ENCODE measurements around the gene AQP2. TPM values are rescaled to one million over a fixed set of nuclear protein-coding genes. Genes with fewer than 3 reads are reported as not detected.

Gene AQP2
- total RNA-seq, 4 donors from 2014 or later, result not detected

DNA sequence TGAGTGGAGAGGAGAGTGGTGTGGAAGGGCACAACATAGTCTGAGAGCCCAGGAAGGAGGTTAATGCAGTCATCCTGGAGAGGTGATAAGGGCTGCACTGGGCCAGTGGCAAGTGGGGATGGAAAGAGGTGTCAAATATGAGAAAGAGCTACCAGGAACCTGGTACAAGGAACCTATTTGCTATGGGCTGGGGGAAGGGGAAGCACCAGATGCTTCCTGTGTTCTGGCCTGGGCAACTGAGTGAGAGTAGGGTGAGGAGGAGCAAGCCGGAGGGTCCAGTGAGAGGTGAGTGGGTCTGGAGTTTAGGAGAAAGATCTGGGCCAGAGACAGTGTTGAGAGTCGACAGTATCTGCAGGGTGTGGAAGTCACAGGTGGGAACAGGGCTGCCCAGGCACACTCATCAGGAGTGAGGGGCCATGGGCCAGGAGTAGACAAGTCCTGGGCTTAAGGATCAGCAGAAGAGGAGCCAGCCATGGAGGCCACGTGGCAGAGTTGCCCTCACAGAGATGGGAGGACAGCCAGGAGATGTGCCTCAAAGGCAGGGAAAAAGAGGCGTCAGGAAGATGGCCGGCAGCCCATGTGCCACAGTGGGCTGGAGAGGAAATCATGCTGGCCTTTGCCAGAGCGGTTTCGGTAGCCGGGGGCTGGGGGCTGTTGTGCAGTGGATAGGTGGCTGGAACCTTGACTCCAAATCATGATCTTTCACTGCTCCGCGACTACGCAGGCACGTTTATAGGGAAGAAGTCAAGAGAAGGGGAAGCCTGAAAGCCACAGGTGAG lies 19.3 kb downstream of the AQP2 start:
- Histone ChIP-seq H3K27ac (no peak overlapping the region), H3K4me3 (no peak overlapping the region), H3K9me3 (no peaks in the 10 kb centered on the region), H3K4me1 (peaks cover 0 to 15% (median 2%) of the 10 kb centered on the region in 4 donors), H3K36me3 (no peaks in the 10 kb centered on the region), H3K27me3 (no peaks in the 10 kb centered on the region)
- peak in 1 of 3 donors; percentile 39 for DNase-seq
- TF ChIP-seq POLR2A (IDR thresholded peaks at IDR 0.05), result no peak
- TF ChIP-seq, protein P1, sequence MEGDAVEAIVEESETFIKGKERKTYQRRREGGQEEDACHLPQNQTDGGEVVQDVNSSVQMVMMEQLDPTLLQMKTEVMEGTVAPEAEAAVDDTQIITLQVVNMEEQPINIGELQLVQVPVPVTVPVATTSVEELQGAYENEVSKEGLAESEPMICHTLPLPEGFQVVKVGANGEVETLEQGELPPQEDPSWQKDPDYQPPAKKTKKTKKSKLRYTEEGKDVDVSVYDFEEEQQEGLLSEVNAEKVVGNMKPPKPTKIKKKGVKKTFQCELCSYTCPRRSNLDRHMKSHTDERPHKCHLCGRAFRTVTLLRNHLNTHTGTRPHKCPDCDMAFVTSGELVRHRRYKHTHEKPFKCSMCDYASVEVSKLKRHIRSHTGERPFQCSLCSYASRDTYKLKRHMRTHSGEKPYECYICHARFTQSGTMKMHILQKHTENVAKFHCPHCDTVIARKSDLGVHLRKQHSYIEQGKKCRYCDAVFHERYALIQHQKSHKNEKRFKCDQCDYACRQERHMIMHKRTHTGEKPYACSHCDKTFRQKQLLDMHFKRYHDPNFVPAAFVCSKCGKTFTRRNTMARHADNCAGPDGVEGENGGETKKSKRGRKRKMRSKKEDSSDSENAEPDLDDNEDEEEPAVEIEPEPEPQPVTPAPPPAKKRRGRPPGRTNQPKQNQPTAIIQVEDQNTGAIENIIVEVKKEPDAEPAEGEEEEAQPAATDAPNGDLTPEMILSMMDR (IDR thresholded peaks at IDR 0.05), result no peak

DNA sequence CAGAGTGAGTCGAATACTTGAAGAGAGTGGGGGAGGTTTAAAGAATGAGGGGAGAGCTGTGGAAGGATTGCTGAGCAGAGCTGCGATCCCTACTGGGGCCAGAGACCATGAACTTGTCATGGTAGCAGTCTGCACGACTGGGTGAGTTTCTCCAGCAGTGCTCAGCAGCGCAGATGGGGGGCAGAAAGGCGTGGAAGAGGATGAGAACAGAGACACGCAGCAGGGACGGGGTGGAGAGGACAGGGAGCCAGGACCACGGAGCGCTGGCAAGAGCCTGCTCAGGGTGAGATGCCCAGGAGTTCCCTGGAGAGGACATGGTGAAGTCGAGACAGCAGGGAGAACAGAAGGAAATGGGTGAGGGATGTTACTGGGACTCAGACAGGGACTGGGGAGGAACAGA lies 20.1 kb downstream of the AQP2 start:
- Histone ChIP-seq H3K27ac (no peak overlapping the region), H3K4me3 (no peak overlapping the region), H3K9me3 (no peaks in the 10 kb centered on the region), H3K36me3 (no peaks in the 10 kb centered on the region), H3K27me3 (no peaks in the 10 kb centered on the region), H3K4me1 (peaks cover 0 to 23% (median 2%) of the 10 kb centered on the region in 4 donors)
- DNase-seq, result no peak
- TF ChIP-seq, protein P1 (IDR thresholded peaks at IDR 0.05), result no peak
- no peak for TF ChIP-seq POLR2A (IDR thresholded peaks at IDR 0.05)

DNA sequence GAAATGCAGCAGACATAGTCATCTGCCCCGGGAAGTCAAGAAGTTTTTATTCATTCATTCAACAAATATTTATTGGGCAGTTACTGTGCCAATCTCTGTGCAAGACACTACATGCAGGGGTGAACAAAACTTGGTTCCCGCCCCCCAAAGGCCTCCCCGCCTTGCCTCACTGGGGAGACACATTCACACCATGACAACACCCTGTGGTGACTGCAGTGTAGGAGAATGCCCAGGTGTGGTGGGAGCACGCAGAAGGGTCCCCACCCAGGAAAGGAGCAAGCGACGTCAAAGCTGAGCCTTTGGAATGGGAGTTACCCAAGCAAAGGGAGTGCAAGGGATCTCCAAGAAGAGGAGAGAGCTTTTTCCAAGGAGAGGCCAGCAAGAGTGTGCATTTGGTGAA lies 20.6 kb downstream of the AQP2 start:
- DNase-seq, result no peak

DNA sequence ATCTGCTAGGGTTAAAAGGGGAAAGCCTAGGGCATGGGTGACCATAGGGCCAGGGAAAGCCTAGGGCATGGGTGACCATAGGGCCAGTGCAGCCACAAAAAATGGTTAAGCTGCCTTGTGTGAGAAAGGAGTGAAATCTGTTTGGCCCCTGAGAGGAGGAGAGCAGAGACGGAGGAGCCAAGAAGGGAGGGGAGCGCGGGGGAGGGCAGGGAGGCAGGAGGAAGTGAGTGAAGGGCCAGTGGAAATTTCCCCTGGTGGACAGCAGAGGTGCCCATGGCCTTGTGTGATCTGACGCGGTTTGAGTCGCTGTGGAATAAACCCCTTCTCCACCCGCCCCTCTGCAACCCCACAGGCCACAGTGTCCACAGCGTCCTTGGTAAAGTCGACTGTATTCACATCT lies 21.6 kb downstream of the AQP2 start:
- no peak for DNase-seq
- no peaks in the 10 kb centered on the region for H3K27me3 ChIP-seq
- peaks cover 0 to 21% (median 1%) of the 10 kb centered on the region in 4 donors for H3K4me1 ChIP-seq
- no peak overlapping the region for H3K27ac ChIP-seq
- H3K9me3 ChIP-seq, result no peaks in the 10 kb centered on the region
- no peak overlapping the region for H3K4me3 ChIP-seq
- no peak for TF ChIP-seq POLR2A (IDR thresholded peaks at IDR 0.05)
- TF ChIP-seq, protein P1 (IDR thresholded peaks at IDR 0.05), result no peak
- H3K36me3 ChIP-seq, result no peaks in the 10 kb centered on the region

More for the DNA sequence above, 20.6 kb downstream of the AQP2 start:
- no peaks in the 10 kb centered on the region for H3K36me3 ChIP-seq
- peaks cover 0 to 23% (median 2%) of the 10 kb centered on the region in 4 donors for H3K4me1 ChIP-seq
- TF ChIP-seq POLR2A (IDR thresholded peaks at IDR 0.05), result no peak
- TF ChIP-seq, protein P1 (IDR thresholded peaks at IDR 0.05), result no peak
- H3K27me3 ChIP-seq, result no peaks in the 10 kb centered on the region
- no peak overlapping the region for H3K4me3 ChIP-seq
- H3K27ac ChIP-seq, result no peak overlapping the region
- no peaks in the 10 kb centered on the region for H3K9me3 ChIP-seq

DNA sequence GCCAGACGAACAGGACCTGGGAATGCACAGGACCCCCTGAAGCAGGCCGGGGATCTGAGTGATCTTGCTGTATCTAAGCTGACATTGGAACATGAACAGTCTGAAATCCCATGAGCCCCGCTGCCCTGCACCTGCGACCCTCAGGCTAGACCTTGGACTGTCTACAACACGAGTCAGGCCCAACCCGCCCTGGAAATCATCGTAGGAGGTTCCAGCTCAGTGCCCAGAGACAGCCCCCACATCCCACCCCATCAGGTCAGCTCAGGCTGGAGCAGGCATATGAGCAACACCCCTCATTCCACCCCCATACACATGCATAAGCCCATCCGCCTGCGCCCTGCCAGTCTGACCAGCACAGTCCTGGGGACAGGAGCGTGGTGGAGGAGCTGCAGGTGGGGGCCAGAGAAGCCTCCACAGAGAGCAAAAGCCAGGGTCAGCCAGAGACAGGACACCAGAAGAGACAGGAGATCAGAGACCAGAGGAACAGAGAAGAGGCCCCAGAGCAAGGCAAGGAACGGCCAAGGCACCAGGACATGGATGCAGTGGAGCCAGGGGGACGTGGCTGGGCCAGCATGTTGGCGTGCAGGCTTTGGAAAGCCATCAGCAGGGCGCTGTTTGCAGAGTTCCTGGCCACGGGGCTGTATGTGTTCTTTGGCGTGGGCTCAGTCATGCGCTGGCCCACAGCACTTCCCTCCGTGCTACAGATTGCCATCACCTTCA lies 22.3 kb downstream of the AQP2 start, which contains the start of gene AQP6:
TSS of gene AQP6 (plus strand) at position 307 of the 720 bp plus-strand sequence. CDS start at position 534, 227 bp downstream.
- Histone ChIP-seq H3K36me3 (no peaks in the 10 kb centered on the region), H3K4me1 (peaks cover 0 to 14% (median 0%) of the 10 kb centered on the region in 4 donors), H3K4me3 (no peak within 1 kb of the TSS), H3K27me3 (no peaks in the 10 kb centered on the region), H3K9me3 (no peaks in the 10 kb centered on the region), H3K27ac (no peak within 1 kb of the TSS)
- DNase-seq, result peak in 1 of 3 donors; percentile 23
- TF ChIP-seq, protein P1 (IDR thresholded peaks at IDR 0.05), result no peak
- TF ChIP-seq POLR2A (IDR thresholded peaks at IDR 0.05), result no peak
